Stimulated activated CD8-positive, alpha-beta memory T cell treated with anti-CD3 and anti-CD28 coated beads, Interleukin-7, amount 100 ng/mL, for 48 hours (primary cell): Measurements from ENCODE around the gene CMC2.

Source experiments
- DNase-seq, 2 donors: peaks; one replicate each; pipeline ENCODE4 v3.0.0-alpha.2; 2020; ENCODE audit warnings: low read depth in 1 of 2; ENCODE audit errors: extremely low read depth in 1 of 2

Gene CMC2

GRCh38 chr16:81003610-81004460 lies 2.9 kb downstream of the CMC2 start:
- DNase-seq = no peak

DNA sequence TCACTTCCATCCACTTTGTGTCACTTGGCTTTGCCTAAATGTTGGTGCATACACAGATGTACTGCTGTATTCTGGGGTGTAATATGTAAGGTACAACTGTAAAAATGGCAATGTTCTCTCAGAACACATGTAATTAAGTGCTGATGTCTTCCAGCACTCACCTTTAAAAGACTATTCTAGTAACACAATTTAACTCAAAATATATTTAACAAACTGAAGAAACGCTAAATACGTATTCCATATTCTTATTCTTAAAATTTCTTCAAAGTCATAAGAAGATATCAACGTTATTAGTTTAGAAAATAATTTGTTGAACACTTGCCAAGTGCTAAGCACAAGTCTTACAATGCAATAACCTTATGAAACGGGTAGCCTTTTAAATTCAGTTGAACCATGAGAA lies 3.6 kb downstream of the CMC2 start:
- no peak for DNase-seq

DNA sequence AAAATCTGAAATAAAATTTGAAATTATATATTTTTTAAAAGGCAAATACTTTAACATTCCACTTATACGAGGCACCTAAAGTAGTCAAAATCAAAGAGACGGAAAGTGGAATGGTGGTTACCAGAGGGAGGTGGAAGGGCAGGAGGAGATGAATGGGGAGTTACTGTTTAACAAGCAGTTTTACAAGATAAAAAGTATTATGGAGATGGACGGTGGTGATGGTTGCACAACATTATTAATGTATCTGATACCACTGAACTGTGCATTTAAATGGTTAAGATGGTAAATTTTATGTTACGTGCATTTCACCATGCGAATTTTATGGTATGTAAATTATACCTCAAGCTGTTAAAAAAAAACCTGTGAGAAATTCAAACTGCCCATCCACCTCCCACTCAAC lies 5.4 kb downstream of the CMC2 start:
- no peak for DNase-seq

GRCh38 chr16:81000873-81001272 lies 5.8 kb downstream of the CMC2 start:
- no peak for DNase-seq

DNA sequence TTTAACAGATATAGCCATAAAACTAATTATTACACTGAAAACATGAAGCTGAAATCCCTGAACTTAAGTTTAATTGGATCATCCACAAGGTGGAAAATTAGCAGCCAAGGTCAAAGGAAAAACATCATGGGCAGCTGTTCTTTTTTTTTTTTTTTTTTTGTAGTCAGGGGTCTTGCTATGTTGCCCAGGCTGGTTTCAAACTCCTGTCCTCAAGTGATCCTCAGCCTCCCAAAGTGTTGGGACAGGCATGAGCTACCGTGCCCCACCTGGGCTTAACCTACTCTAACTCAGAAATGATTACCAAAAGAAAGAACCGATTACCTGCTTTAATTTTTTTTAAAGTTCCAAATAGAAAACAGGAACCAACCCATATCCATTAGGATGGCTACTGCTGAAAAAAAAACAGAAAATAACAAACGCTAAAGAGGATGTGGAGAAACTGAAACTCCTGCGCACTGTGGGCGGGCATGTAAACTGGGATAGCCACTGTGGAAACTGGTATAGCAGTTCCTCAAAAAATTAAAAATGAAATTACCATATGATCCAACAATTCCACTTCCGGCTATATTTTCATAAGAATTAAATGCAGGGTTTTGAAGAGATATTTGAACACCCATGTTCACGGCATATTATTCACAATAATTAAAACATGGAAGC lies 8.6 kb downstream of the CMC2 start:
- no peak for DNase-seq

- no peak for DNase-seq
Observed at GRCh38 chr16:80997139-80997798, 9.4 kb downstream of the CMC2 start.

DNA sequence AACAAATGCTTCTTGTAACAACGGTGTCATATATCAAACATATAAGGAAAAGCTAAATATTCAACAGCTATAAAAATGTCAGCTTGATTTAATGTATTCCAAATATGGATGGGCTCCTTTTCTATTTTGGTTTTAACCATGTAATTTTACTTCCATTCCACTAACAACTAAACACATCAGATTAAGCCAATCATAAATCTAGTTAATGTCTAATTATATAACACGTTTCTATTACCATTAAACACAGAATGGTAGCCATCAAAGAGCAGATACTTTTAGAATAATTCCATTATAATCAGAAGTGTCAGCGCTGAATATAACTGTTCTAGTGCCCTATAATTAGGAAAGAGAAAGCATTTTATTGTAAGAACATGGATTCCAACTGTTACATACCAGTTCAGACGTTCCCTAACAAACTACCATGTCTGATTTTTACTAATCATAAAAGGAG lies 10.0 kb downstream of the CMC2 start:
- DNase-seq = no peak

- no peak for DNase-seq
Observed at GRCh38 chr16:80994451-80994850, 12.2 kb downstream of the CMC2 start.

- no peak for DNase-seq
Observed at GRCh38 chr16:80993834-80994233, 12.9 kb downstream of the CMC2 start.

DNA sequence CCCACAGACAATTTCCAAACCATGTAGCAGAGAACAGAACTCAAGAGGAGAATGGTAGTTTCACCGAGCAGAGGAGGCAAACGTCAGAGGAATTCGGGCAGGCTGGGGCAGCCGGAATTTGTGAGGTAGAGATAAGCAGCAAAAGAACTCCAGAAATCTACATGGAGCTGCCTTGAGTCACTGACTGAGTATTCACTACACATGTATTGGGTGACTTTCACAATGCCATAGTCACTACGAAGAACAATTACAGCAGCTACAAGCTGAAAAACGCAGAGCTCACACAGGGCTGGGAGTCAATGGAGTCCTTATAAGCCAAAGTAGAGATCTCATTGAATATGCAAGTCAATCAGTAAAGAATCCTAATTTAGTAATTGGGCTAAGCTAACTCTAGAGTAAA lies 13.4 kb downstream of the CMC2 start:
- DNase-seq = no peak

DNA sequence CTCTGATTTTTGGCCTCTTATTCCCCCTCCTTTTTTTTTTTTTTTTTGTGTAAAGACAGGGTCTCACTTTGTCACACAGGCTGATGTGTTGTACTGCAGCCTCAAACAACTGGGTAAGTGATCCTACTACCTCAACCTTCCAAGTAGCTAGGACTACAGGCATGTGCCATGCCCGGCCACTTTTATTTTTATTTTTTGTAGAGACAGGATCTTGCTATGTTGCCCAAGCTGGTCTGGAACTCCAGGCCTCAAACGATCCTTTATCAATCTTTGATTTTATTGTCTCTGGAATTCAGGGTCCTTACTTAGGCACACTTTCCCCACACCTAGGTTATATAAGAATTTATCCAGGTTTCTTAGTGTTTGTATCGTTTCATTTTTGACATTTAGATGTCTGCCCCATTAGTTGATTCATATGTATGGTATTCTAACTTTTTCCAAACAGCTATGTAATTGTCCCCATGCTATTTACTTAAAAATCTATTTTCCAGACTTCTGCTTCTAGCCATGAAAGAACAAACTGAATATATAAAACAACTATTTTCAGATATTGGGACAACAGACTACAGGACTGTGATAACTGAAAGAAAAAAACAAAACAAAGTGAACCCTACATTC lies 13.9 kb downstream of the CMC2 start:
- no peak for DNase-seq

DNA sequence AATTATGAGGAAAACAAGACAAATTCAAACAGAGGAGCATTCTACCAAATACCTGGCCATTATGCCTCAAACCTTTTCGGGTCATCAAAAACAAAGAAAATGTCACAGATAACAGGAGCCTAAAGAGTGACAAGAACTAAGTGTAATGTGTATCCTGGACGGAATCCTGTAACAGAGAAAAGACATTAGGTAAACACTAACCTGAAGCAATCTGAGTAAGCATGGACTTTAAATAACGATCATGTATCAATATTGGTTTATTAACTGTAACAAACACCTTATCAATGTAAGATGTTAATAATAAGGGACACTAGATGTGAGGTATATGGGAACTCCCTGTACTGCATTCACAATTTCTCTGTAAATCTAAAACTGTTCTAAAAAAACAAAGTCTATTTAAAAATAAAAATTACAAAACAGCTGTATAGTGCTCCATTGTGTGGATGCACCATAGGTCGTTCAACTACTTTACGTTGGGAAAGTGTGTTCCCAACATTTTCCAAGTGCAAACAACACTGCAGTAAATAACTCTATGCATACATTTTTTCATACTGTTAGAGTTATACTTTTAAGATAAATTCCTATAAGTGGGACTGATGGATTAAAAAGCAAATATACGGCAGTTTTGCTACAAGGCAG lies 14.8 kb downstream of the CMC2 start:
- DNase-seq = no peak

- DNase-seq = no peak
Observed at GRCh38 chr16:80990978-80991377, 15.7 kb downstream of the CMC2 start.

DNA sequence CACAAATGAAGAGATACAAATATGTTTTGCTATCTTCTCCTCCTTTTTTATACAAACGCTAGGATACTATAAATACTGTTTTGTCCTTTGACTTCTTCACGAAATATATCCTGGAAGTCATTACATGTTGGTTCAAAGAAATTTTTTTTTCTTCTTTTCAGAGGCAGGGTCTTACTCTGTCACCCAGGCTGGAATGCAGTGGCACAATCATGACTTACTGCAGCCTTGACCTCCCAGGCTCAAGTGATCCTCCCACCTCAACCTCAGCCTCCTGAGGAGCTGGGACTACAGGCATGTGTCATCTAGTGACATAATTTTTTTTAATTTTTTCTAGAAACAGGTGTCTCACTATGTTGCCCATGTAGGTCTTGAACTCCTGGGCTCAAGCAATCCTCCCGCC lies 16.1 kb downstream of the CMC2 start:
- DNase-seq = no peak

DNA sequence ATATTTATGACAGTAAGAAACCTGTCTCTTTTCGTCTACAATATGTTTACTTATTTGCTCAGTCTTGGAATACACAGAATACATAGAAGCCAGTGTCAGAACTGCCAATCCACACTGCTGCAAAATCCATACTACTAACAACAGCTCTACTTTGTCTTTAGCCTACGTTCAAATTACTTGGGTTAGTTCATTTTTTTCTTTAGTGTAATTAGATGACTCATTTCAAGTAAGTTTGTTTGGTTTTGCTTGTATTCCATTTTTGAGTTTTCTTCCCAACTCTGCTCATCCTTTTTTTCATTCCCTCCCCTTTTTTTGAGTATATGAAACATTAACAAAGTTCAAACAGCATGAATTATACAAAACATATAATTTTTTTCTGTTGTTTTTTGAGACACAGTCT lies 16.9 kb downstream of the CMC2 start:
- DNase-seq = no peak

- no peak for DNase-seq
Observed at GRCh38 chr16:80988756-80989155, 17.9 kb downstream of the CMC2 start.

DNA sequence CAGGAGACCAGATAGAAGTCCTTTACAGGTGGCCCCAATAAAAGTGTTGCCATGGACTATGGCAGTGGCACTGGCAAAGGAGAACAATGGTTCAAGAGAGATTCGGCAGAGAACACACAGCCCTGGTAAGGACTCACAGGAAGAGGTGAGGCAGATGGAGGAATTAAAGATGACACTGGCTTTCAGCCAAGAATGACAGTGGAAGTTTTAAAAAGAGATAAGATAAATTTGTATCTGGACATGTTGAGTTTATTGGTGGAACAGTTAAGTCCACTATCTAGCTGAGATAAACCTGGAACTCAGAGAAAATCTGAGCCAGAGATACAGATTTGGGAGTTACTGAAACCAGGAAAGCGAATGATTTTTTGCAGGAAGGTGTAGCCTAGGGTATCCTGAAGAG lies 20.1 kb downstream of the CMC2 start:
- DNase-seq = no peak

- DNase-seq = no peak
Observed at GRCh38 chr16:80985611-80986010, 21.1 kb downstream of the CMC2 start.

DNA sequence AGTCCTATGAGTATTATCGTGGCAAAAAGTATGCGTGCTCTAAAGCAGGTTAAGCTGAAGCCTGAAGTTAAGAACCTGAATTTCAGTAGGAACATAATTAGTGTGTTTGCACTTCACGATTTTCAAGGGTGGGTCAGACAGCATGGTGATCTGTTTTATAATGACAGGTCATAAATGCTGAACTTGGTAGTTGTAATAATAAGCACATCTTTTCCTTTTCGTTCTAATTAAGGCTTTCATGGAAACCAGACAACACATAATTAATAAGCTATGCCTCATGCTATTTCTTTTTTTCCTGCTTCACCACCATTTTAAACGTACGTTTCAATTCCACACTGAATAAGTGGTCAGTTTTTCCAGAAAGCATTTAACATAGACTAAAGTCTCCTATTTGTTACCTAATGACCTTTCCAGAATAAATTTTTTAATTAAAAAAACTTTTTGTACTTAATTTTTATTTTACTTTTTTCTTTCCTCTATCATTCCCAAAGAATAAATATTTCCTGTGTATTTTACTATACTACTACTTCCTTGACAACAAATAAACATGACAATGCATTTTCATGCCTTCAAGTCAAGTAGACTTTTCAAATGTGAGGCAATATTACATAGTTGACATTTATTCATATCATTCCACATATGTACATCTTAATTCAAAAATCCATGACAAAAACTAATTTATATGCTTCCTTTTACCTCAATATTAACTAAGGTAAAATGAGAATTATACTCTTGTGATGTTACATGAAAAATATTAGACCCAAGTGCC lies 22.4 kb downstream of the CMC2 start:
- no peak for DNase-seq

DNA sequence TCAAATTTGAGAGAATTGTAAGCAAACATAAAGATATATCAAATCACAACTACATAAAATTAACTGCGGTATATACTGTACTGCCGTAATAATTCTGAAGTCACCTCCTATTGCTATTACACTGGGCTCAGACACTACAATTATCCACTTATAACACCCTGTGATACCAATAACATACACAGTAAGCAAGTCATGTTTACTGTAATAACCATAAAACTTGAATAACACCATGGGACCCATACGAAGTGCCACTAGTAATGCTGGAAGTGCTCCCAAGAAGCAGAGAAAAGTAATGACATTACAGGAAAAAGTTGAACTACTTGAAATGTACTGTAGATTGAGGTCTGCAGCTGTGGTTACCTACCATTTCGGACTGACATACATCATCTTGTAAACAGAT lies 24.0 kb downstream of the CMC2 start:
- DNase-seq = no peak
